Measurements from ENCODE around the gene RIBC2.

DNA sequence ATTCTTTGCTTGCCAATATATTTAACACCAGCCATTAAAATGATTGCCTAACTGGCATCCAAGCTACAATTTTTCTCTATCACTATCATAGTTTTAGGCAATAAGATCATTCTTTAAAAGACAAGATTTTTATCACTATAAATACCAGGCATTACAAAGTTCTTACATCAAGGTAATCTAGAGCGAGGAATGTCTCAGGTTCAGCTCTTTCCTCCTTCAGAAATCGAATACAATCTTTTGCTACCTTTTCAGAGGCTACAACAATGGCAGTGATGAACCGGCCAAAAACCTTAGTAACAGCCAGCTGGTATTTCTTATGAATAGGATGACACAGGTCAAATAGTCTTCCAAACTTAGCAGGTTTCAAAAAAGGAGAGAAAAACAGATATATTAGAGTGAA, 23.9 kb upstream of the RIBC2 start:
- no peak for TF ChIP-seq POLR2AphosphoS5 (IDR thresholded peaks at IDR 0.05)
- TF ChIP-seq, protein P1, sequence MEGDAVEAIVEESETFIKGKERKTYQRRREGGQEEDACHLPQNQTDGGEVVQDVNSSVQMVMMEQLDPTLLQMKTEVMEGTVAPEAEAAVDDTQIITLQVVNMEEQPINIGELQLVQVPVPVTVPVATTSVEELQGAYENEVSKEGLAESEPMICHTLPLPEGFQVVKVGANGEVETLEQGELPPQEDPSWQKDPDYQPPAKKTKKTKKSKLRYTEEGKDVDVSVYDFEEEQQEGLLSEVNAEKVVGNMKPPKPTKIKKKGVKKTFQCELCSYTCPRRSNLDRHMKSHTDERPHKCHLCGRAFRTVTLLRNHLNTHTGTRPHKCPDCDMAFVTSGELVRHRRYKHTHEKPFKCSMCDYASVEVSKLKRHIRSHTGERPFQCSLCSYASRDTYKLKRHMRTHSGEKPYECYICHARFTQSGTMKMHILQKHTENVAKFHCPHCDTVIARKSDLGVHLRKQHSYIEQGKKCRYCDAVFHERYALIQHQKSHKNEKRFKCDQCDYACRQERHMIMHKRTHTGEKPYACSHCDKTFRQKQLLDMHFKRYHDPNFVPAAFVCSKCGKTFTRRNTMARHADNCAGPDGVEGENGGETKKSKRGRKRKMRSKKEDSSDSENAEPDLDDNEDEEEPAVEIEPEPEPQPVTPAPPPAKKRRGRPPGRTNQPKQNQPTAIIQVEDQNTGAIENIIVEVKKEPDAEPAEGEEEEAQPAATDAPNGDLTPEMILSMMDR (IDR thresholded peaks at IDR 0.05): no peak
